Measurements from ENCODE around the gene NPAS4.

NPAS4 gene

DNA sequence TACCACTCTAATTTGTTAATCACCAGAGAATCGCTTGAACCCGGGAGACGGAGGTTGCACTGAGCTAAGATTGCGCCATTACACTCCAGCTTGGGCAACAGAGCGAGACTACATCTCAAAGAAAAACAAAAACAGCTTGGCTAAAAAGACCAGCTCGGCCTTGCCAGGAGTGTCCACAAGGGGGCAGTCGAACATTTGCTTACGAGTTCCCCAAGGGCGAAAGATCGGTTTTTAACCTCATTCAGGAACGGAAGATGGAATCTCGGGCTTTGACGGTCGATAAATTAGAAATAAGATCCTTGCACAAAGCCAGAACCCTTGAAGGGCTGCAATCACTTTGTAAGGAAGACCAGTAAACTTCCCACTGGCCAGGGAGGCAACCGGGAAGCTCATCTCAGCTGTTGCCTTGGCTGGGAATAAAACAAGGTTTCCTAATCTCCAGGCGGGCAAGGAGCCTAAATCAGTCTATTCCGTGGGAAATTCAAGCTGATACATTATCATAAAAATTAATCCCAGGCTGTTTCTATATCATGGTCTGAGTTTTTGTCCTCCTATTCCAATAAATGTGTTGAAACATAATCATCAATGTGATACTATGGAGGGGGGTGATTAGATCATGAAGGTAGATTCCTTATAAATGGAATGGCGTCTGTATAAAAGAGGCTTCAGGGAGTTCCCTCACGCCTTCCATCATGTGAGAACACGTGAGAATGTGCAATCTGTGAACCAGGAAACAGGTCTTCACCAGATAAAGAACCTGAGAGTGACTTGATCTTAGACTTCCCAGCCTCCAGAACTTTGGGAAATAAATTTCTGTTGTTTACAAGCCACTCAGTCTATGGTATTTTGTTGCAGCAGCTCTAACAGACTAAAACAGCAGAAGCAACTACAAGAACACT is 34.4 kb upstream of the NPAS4 start:
- no peaks in the 10 kb centered on the region for H3K36me3 ChIP-seq
- no peaks in the 10 kb centered on the region for H3K9me3 ChIP-seq
- H3K27ac ChIP-seq, result no peak overlapping the region
- peaks cover 33% of the 10 kb centered on the region for H3K27me3 ChIP-seq
- TF ChIP-seq CTCF (IDR thresholded peaks at IDR 0.05), result peak; percentile 86
- no peak overlapping the region for H3K4me3 ChIP-seq (ENCODE audit: low read depth in 1 of 2, low read length in 1 of 2)
- H3K4me1 ChIP-seq (ENCODE audit: control insufficient read depth in 1 of 2, insufficient read depth in 1 of 2, low read depth in 1 of 2, low read length in 1 of 2), result peaks cover 6% of the 10 kb centered on the region in 2 experiments

DNA sequence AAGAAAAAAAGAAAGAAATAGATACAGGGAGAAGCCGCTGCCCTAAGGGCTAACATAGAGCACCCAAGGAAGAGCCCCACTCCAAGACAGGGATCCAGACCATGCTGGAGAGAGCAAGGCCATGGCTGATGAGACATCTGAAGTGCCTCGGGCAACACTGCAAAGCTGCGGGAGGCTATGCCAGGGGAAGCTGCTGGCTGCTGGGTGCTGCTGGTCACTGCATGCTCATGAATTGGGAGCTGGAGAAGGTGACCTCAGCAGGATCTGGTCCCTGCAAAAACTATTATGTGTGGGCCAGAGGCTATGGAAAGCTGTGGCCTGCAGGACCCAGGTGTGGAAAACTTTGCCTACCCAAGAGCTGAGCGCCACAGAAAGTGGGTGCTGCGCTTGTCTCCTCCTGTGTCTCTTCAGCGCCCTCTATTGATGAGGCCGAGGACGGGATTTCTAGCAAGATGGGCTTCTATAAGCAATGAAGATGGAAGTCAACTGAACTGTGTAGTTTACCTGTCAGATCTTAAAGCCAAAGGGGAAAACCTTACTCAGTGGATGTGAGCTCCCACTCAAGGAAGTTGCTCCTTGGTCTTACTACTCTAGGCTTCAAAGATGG is 32.0 kb upstream of the NPAS4 start:
- no peaks in the 10 kb centered on the region for H3K9me3 ChIP-seq
- peak; percentile 23 for TF ChIP-seq CTCF (IDR thresholded peaks at IDR 0.05)
- no peaks in the 10 kb centered on the region for H3K36me3 ChIP-seq
- H3K27me3 ChIP-seq, result peaks cover 41% of the 10 kb centered on the region
- no peak overlapping the region for H3K4me3 ChIP-seq (ENCODE audit: low read depth in 1 of 2, low read length in 1 of 2)
- H3K4me1 ChIP-seq (ENCODE audit: control insufficient read depth in 1 of 2, insufficient read depth in 1 of 2, low read depth in 1 of 2, low read length in 1 of 2), result peaks cover 6% of the 10 kb centered on the region in 2 experiments
- no peak overlapping the region for H3K27ac ChIP-seq

- peaks cover 45% of the 10 kb centered on the region for H3K27me3 ChIP-seq
- no peak overlapping the region for H3K4me3 ChIP-seq (ENCODE audit: low read depth in 1 of 2, low read length in 1 of 2)
- no peak overlapping the region for H3K27ac ChIP-seq
- TF ChIP-seq CTCF (IDR thresholded peaks at IDR 0.05), result no peak
- H3K36me3 ChIP-seq, result no peaks in the 10 kb centered on the region
- no peaks in the 10 kb centered on the region for H3K9me3 ChIP-seq
- H3K4me1 ChIP-seq (ENCODE audit: control insufficient read depth in 1 of 2, insufficient read depth in 1 of 2, low read depth in 1 of 2, low read length in 1 of 2), result peaks cover 2% of the 10 kb centered on the region in 2 experiments
These were observed 29.5 kb upstream of the NPAS4 start for GRCh38 chr11:66391322-66391721.

- H3K4me3 ChIP-seq (ENCODE audit: low read depth in 1 of 2, low read length in 1 of 2), result no peak overlapping the region
- no peaks in the 10 kb centered on the region for H3K36me3 ChIP-seq
- H3K9me3 ChIP-seq, result no peaks in the 10 kb centered on the region
- TF ChIP-seq CTCF (IDR thresholded peaks at IDR 0.05), result no peak
- no peaks in the 10 kb centered on the region for H3K4me1 ChIP-seq (ENCODE audit: control insufficient read depth in 1 of 2, insufficient read depth in 1 of 2, low read depth in 1 of 2, low read length in 1 of 2)
- peaks cover 40% of the 10 kb centered on the region for H3K27me3 ChIP-seq
- no peak overlapping the region for H3K27ac ChIP-seq
These were observed 26.9 kb upstream of the NPAS4 start for GRCh38 chr11:66393954-66394353.

- Histone ChIP-seq H3K9me3 (no peaks in the 10 kb centered on the region), H3K36me3 (no peaks in the 10 kb centered on the region), H3K27me3 (peaks cover 86% of the 10 kb centered on the region), H3K4me1 (ENCODE audit: control insufficient read depth in 1 of 2, insufficient read depth in 1 of 2, low read depth in 1 of 2, low read length in 1 of 2) (peaks cover 3 to 6% of the 10 kb centered on the region in 2 experiments), H3K27ac (no peak overlapping the region), H3K4me3 (ENCODE audit: low read depth in 1 of 2, low read length in 1 of 2) (no peak overlapping the region)
- no peak for TF ChIP-seq CTCF (IDR thresholded peaks at IDR 0.05)
These were observed 13.2 kb upstream of the NPAS4 start for GRCh38 chr11:66407651-66408050.
